Measurements from ENCODE around the gene RBM20. TPM values are rescaled to one million over a fixed set of nuclear protein-coding genes. Genes with fewer than 3 reads are reported as not detected.
"Not testable (repeated sequence)": the region's sequence is repeated elsewhere in the genome, so short reads cannot be mapped to it uniquely, and the experiment has no call there.

The RBM20 gene
- polyA plus RNA-seq, 1 donor: 5.3 TPM

GRCh38 chr10:110853921-110854605, 209.9 kb downstream of the RBM20 start:
- DNase-seq: no peak

- no peak for DNase-seq
These were observed 213.4 kb downstream of the RBM20 start for GRCh38 chr10:110857265-110858171.

GRCh38 chr10:110858297-110858934, 214.3 kb downstream of the RBM20 start:
- DNase-seq: no peak

GRCh38 chr10:110859206-110859972, 215.3 kb downstream of the RBM20 start:
- no peak for DNase-seq

- no peak for DNase-seq
These were observed 215.8 kb downstream of the RBM20 start for GRCh38 chr10:110859973-110860376.

GRCh38 chr10:110860576-110861241, 216.6 kb downstream of the RBM20 start:
- DNase-seq: no peak

GRCh38 chr10:110861476-110861875, 217.3 kb downstream of the RBM20 start:
- DNase-seq: no peak

GRCh38 chr10:110861930-110862649, 218.0 kb downstream of the RBM20 start:
- no peak for DNase-seq

GRCh38 chr10:110862961-110863360, 218.8 kb downstream of the RBM20 start:
- DNase-seq: no peak

GRCh38 chr10:110863361-110863760, 219.2 kb downstream of the RBM20 start:
- no peak for DNase-seq

GRCh38 chr10:110863956-110864355, 219.8 kb downstream of the RBM20 start:
- no peak for DNase-seq

GRCh38 chr10:110864662-110865140, 220.6 kb downstream of the RBM20 start:
- no peak for DNase-seq

GRCh38 chr10:110865186-110865808, 221.2 kb downstream of the RBM20 start:
- no peak for DNase-seq

GRCh38 chr10:110865809-110866482, 221.8 kb downstream of the RBM20 start:
- DNase-seq: no peak

GRCh38 chr10:110867011-110867806, 223.1 kb downstream of the RBM20 start:
- DNase-seq: not testable (repeated sequence)

- DNase-seq: no peak
These were observed 223.8 kb downstream of the RBM20 start for GRCh38 chr10:110867807-110868465.

GRCh38 chr10:110868981-110869380, 224.8 kb downstream of the RBM20 start:
- DNase-seq: no peak

- DNase-seq: no peak
These were observed 226.7 kb downstream of the RBM20 start for GRCh38 chr10:110870823-110871297.

Data from left kidney (tissue), 2 donors.